A673 (cell line): Measurements from ENCODE around the gene ATOSA. TPM values are rescaled to one million over a fixed set of nuclear protein-coding genes. Genes with fewer than 3 reads are reported as not detected.

Experiments
- BruUV-seq: library from RNA; stranded (reverse); fragments of 400-500 nt; replicated peaks from 2 replicates; lab custom pipeline; 2021; lab: Mats Ljungman, UMichigan
- CTCF ChIA-PET: fragments of 300-600 bp; sonication (Branson Sonifier 250); formaldehyde crosslinking; loops from one replicate; lab custom pipeline; 2022; ENCODE audit warnings: antibody characterized with exemption; lab: Charles Lee
- POLR2A ChIA-PET: fragments of 300-600 bp; sonication (Branson Sonifier 250); formaldehyde crosslinking; loops from one replicate; lab custom pipeline; 2022; ENCODE audit warnings: antibody characterized with exemption; ENCODE audit not compliant: low non-redundant PET; lab: Charles Lee
- DNase-seq: peaks from one replicate; pipeline ENCODE4 v3.0.0-alpha.2; 2015; ENCODE audit warnings: low spot score
- H3K27ac ChIP-seq: fragments of 200-600 bp; sonication (generic); 2 replicates; pipeline ENCODE4 v1.5.1; 2016; ENCODE audit warnings: mixed run types, low read depth, mild to moderate bottlenecking, mixed read lengths, antibody characterized with exemption, low read length; ENCODE audit not compliant: poor library complexity, severe bottlenecking
- H3K27me3 ChIP-seq: fragments of 200-600 bp; sonication (generic); replicated peaks from 2 replicates; pipeline ENCODE4 v1.6.1; 2017; ENCODE audit warnings: mixed run types, low read depth, mild to moderate bottlenecking, mixed read lengths, antibody characterized with exemption, low read length; ENCODE audit not compliant: insufficient read depth, poor library complexity
- H3K36me3 ChIP-seq: fragments of 200-600 bp; sonication (generic); 2 replicates; pipeline ENCODE4 v1.6.1; 2016; ENCODE audit warnings: mixed run types, mild to moderate bottlenecking, mixed read lengths, antibody characterized with exemption, low read length; ENCODE audit not compliant: insufficient read depth, poor library complexity, severe bottlenecking
- H3K4me1 ChIP-seq: fragments of 200-600 bp; sonication (generic); 2 replicates; pipeline ENCODE4 v1.6.1; 2017; ENCODE audit warnings: mixed run types, mild to moderate bottlenecking, mixed read lengths, antibody characterized with exemption, low read length; ENCODE audit not compliant: insufficient read depth, poor library complexity, severe bottlenecking
- H3K4me3 ChIP-seq: fragments of 200-600 bp; sonication (generic); 2 replicates; pipeline ENCODE4 v1.5.1; 2016; ENCODE audit warnings: low read depth, mixed run types, mild to moderate bottlenecking, mixed read lengths, low read length; ENCODE audit not compliant: poor library complexity, severe bottlenecking
- H3K9me3 ChIP-seq: fragments of 200-600 bp; sonication (generic); 2 replicates; pipeline ENCODE4 v1.6.1; 2016; ENCODE audit warnings: mixed run types, low read depth, mild to moderate bottlenecking, mixed read lengths, antibody characterized with exemption, low read length; ENCODE audit not compliant: poor library complexity, severe bottlenecking
- CTCF ChIP-seq: fragments of 300-800, 200-600 bp; sonication (generic); conservative IDR thresholded peaks from 2 replicates; pipeline ENCODE4 v1.5.1; 2017; ENCODE audit warnings: low read depth, mild to moderate bottlenecking, antibody characterized with exemption, low read length, moderate library complexity, mixed read lengths
- EZH2 ChIP-seq: fragments of 200-600 bp; sonication (generic); IDR thresholded peaks from 2 replicates; pipeline ENCODE4 v1.6.1; 2017; ENCODE audit warnings: borderline replicate concordance, low read depth, mild to moderate bottlenecking, mixed read lengths, antibody characterized with exemption, low read length; ENCODE audit not compliant: poor library complexity, severe bottlenecking
- intact Hi-C: fragments of 100-400 bp; cut with micrococcal nuclease; formaldehyde crosslinking; loops from one replicate; pipeline ENCODE4 v1.10.0; 2022; ENCODE audit not compliant: unreplicated experiment
- total RNA-seq: library from RNA; stranded (reverse); gene quantifications from 2 replicates; pipeline ENCODE4 v1.2.3, GENCODE V29; 2021

ATOSA gene
- total RNA-seq, 1 experiment from 2014 or later = 5.3 TPM

- no peak overlapping the region for H3K4me3 ChIP-seq
- ChIA-PET POLR2A (no interaction called here), CTCF (no interaction called here)
- intact Hi-C loops = no loop called here
- DNase-seq = no peak
- no peaks in the 10 kb centered on the region for H3K9me3 ChIP-seq
- no peaks in the 10 kb centered on the region for H3K4me1 ChIP-seq
- H3K27ac ChIP-seq = no peak overlapping the region
- BruUV-seq = no TSS peak
- TF ChIP-seq EZH2 = no peak
- TF ChIP-seq CTCF = no peak
- peaks cover 23% of the 10 kb centered on the region for H3K27me3 ChIP-seq
- no peaks in the 10 kb centered on the region for H3K36me3 ChIP-seq
These were observed 4.4 kb upstream of the ATOSA start for GRCh38 chr15:52683580-52683979.

GRCh38 chr15:52682781-52683180 lies 3.6 kb upstream of the ATOSA start:
- no peak for TF ChIP-seq CTCF
- no peak for TF ChIP-seq EZH2
- no peak overlapping the region for H3K27ac ChIP-seq
- ChIA-PET CTCF (interaction anchor here (0.5 kb wide), 1 partner anchor 52 kb away, joined by 3 read pairs; no protein-coding TSS in a partner anchor), POLR2A (no interaction called here)
- DNase-seq = no peak
- intact Hi-C loops = no loop called here
- BruUV-seq = no TSS peak
- no peaks in the 10 kb centered on the region for H3K9me3 ChIP-seq
- no peaks in the 10 kb centered on the region for H3K4me1 ChIP-seq
- no peaks in the 10 kb centered on the region for H3K36me3 ChIP-seq
- H3K27me3 ChIP-seq = peaks cover 21% of the 10 kb centered on the region
- no peak overlapping the region for H3K4me3 ChIP-seq

- intact Hi-C loops = no loop called here
- Histone ChIP-seq H3K9me3 (no peaks in the 10 kb centered on the region), H3K27ac (no peak overlapping the region), H3K36me3 (no peaks in the 10 kb centered on the region), H3K4me1 (no peaks in the 10 kb centered on the region), H3K4me3 (no peak overlapping the region), H3K27me3 (peaks cover 21% of the 10 kb centered on the region)
- TF ChIP-seq EZH2 (no peak), CTCF (no peak)
- no TSS peak for BruUV-seq
- ChIA-PET CTCF (no interaction called here), POLR2A (no interaction called here)
- DNase-seq = no peak
These were observed 3.0 kb upstream of the ATOSA start for GRCh38 chr15:52682200-52682599.
